Pancreas (tissue), 10 donors: Measurements from ENCODE around the gene KAZN. TPM values are rescaled to one million over a fixed set of nuclear protein-coding genes. Genes with fewer than 3 reads are reported as not detected.

Source experiments
- ATAC-seq, 4 donors: fragments of 200-7000 bp; cut with Tn5 transposase; one replicate each; pipeline versions ENCODE4 v1.8.0 to v1.9.1; 2020; ENCODE audit warnings: mild to moderate bottlenecking in 4 of 4, moderate library complexity in 4 of 4
- DNase-seq, 6 donors: peaks; one replicate each; pipeline ENCODE4 v3.0.0-alpha.2; 2020
- FAIRE-seq: peaks from 2 replicates; lab custom pipeline; 2012; peaks lifted over from hg19 to GRCh38; lab: Jason Lieb, UNC
- H3K27ac ChIP-seq, 4 donors: fragments of 200-600 bp; sonication (generic); 1 replicate in 3 of 4; 2 replicates in 1 of 4; pipeline versions ENCODE4 v1.5.0 to v1.8.0; 2020
- H3K27me3 ChIP-seq, 4 donors: fragments of 200-600 bp; one replicate each; pipeline ENCODE4 v1.8.0; 2021
- H3K36me3 ChIP-seq, 3 donors: fragments of 200-600 bp; sonication (generic) in 1 of 3; one replicate each; pipeline versions ENCODE4 v1.5.0 to v1.8.0; 2020 to 2021
- H3K4me1 ChIP-seq, 3 donors: fragments of 200-600 bp; one replicate each; pipeline ENCODE4 v1.8.0; 2021
- H3K4me3 ChIP-seq, 4 donors: fragments of 200-600 bp; sonication (generic) in 2 of 4; one replicate each; pipeline versions ENCODE4 v1.5.0 to v1.8.0; 2020 to 2021
- H3K9me3 ChIP-seq, 4 donors: fragments of 200-600 bp; one replicate each; pipeline ENCODE4 v1.8.0; 2021
- CTCF ChIP-seq, 4 donors: fragments of 200-600 bp; sonication (generic) in 3 of 4; IDR thresholded peaks; one replicate each; pipeline versions ENCODE4 v1.5.0 to v1.8.0; 2021; ENCODE audit warnings: antibody characterized with exemption in 4 of 4
- WGBS, 2 donors: extraction: QIAGEN DNeasy Blood & Tissue Kit; methylation state at CpG; one replicate each; pipeline ENCODE4 v1.1.7; 2013; 5-methylcytosine and 5-hydroxymethylcytosine counted together
- intact Hi-C, 3 donors: fragments of 100-400 bp; cut with DNase I; formaldehyde crosslinking; loops; one replicate each; pipeline versions ENCODE4 v1.11.1 to v1.14.2; 2022
- polyA plus RNA-seq, 2 donors: library from polyadenylated mRNA; stranded (reverse); fragments of 200-250 nt; gene quantifications; one replicate each; pipeline ENCODE4 v1.2.3, GENCODE V29; 2013
- total RNA-seq, 6 donors: library from RNA; stranded (reverse); fragmentation: NEBNext Ultra II Directional in 4 of 6; extraction: Animal tissue kit (Norgen Biotek cat#: 25700) in 4 of 6; gene quantifications; one replicate each; pipeline versions ENCODE4 v1.2.1 to v1.2.4, GENCODE V29; 2021 to 2023
- donor health status: healthy with polysubstance abuse.
- donor health status: DM: no; HTN: no; CAD: no; lungs with moderate emphysema.
- donor health status: DM: no; HTN: no; CAD: no.
- donor health status: control.
- donor health status: control.
- donor health status: Bipolar disorder and iron deficiency.
- donor health status: DM: yes; HTN: yes; CAD: no.
- donor health status: DM: no; HTN: no; CAD: no.
- donor health status: DM: no; HTN: no; CAD: no.
- donor health status: DM: yes; HTN: yes; CAD: no.

KAZN gene
- total and polyA plus RNA-seq, 8 donors, result 2.4 to 6.0 (median 4.1) TPM

DNA sequence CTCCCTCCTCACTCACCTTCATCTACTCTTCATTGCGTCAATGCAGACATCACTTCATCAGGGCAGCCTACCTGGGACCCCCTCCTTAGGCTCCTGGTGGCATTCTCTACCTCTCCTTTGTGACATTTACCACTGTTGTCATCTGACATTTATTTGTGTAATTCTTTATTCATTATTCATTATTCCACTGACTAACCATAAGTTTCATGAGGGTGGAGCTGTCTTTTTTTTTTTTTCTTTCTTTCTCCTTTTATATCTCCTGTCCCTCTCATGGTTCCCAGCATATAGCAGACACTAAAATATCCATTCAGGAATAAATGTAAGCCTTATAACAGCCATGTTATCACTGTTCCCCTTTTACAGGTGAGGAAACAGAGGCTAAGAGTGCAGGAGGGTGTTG lies 126.8 kb downstream of the KAZN start:
- DNase-seq (no peak), FAIRE-seq (no peak), ATAC-seq (no peak)
- TF ChIP-seq CTCF (IDR thresholded peaks at IDR 0.05), result no peak
- no peaks in the 10 kb centered on the region for H3K36me3 ChIP-seq
- WGBS, 2 donors, result 88% methylated on average over 1 of the region's 1 CpG
- no peak overlapping the region for H3K27ac ChIP-seq
- no peak overlapping the region for H3K4me3 ChIP-seq
- H3K27me3 ChIP-seq, result no peaks in the 10 kb centered on the region
- H3K9me3 ChIP-seq, result no peaks in the 10 kb centered on the region
- intact Hi-C loops, result no loop called here
- H3K4me1 ChIP-seq, result no peaks in the 10 kb centered on the region

GRCh38 chr1:14725695-14726094 lies 127.2 kb downstream of the KAZN start:
- ATAC-seq (no peak), FAIRE-seq (no peak), DNase-seq (no peak)
- 27 to 37% methylated on average over 2 of the region's 2 CpGs for WGBS, 2 donors
- Histone ChIP-seq H3K9me3 (no peaks in the 10 kb centered on the region), H3K36me3 (no peaks in the 10 kb centered on the region), H3K4me1 (no peaks in the 10 kb centered on the region), H3K27me3 (no peaks in the 10 kb centered on the region), H3K4me3 (no peak overlapping the region), H3K27ac (no peak overlapping the region)
- TF ChIP-seq CTCF (IDR thresholded peaks at IDR 0.05), result no peak
- intact Hi-C loops, result no loop called here

GRCh38 chr1:14726606-14727005 lies 128.1 kb downstream of the KAZN start:
- H3K9me3 ChIP-seq, result no peaks in the 10 kb centered on the region
- H3K4me1 ChIP-seq, result no peaks in the 10 kb centered on the region
- TF ChIP-seq CTCF (IDR thresholded peaks at IDR 0.05), result no peak
- no peak for DNase-seq
- no peaks in the 10 kb centered on the region for H3K36me3 ChIP-seq
- 73 to 74% methylated on average over 6 of the region's 6 CpGs for WGBS, 2 donors
- intact Hi-C loops, result no loop called here
- FAIRE-seq, result no peak
- ATAC-seq, result no peak
- no peak overlapping the region for H3K4me3 ChIP-seq
- H3K27me3 ChIP-seq, result no peaks in the 10 kb centered on the region
- H3K27ac ChIP-seq, result no peak overlapping the region

DNA sequence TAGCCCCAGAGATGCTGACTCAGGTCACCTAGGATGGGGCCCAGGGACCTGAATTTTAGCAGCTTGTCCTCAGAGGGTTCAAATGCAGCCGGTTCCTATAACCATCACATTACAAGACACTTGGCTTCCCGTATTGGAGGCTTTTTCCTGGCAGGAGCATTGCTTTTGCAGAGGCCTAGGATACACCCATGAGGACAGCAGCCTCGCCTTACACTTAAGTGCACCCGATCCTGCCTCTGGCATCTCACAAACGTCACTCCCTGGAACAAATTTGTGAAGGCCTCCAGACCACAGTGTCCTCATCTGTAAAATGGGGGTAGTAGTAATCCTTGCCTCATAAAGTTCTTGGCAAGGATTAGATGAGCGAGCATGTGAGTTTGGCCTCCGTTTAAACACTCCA lies 130.0 kb downstream of the KAZN start:
- no peaks in the 10 kb centered on the region for H3K27me3 ChIP-seq
- no peak for TF ChIP-seq CTCF (IDR thresholded peaks at IDR 0.05)
- H3K4me3 ChIP-seq, result no peak overlapping the region
- no peaks in the 10 kb centered on the region for H3K4me1 ChIP-seq
- H3K36me3 ChIP-seq, result no peaks in the 10 kb centered on the region
- 77 to 89% methylated on average over 7 of the region's 7 CpGs for whole genome bisulfite sequencing, 2 donors
- no peak overlapping the region for H3K27ac ChIP-seq
- no peak for FAIRE-seq
- DNase-seq, result no peak
- no peak for ATAC-seq
- intact Hi-C loops, result no loop called here
- no peaks in the 10 kb centered on the region for H3K9me3 ChIP-seq

- no peaks in the 10 kb centered on the region for H3K4me1 ChIP-seq
Measured at GRCh38 chr1:14732728-14733047, 134.2 kb downstream of the KAZN start.

More at GRCh38 chr1:14732728-14733047, 134.2 kb downstream of the KAZN start:
- H3K9me3 ChIP-seq, result no peaks in the 10 kb centered on the region
- peak in 1 of 4 donors; percentile 15 for ATAC-seq
- H3K36me3 ChIP-seq, result no peaks in the 10 kb centered on the region
- peak overlapping the region in 3 of 4 donors; percentile 13 to 62 (median 54) for H3K27ac ChIP-seq
- no peaks in the 10 kb centered on the region for H3K27me3 ChIP-seq
- TF ChIP-seq CTCF (IDR thresholded peaks at IDR 0.05), result no peak
- no peak overlapping the region for H3K4me3 ChIP-seq
- no peak for DNase-seq
- 39% methylated on average over 5 of the region's 5 CpGs for WGBS, 2 donors
- no peak for FAIRE-seq
- intact Hi-C loops, result loop anchor here in 1 of 3 donors (10.0 kb wide), 1 partner anchor 638 kb away; no protein-coding TSS in a partner anchor
